Erythroblast (primary cell): Measurements from ENCODE around the gene ZNF385B.

Source experiments
- GATA1 ChIP-seq: IDR thresholded peaks from 2 replicates; pipeline ENCODE4 v1.6.1; 2011; ENCODE audit warnings: low read depth, mild to moderate bottlenecking, control low read depth, low read length, moderate library complexity
- POLR2A ChIP-seq: IDR thresholded peaks from 2 replicates; pipeline ENCODE4 v1.6.1; 2011; ENCODE audit warnings: mild to moderate bottlenecking, low read length

- TF ChIP-seq POLR2A = no peak
- TF ChIP-seq GATA1 = no peak
Observed at GRCh38 chr2:179446476-179447141, 414.8 kb downstream of the ZNF385B start.
